Mucosa of rectum (tissue), 2 donors: ENCODE data around the gene PAX7.

ENCODE experiments used
- H3K27ac ChIP-seq, 2 donors: one replicate each; pipeline ENCODE4 v1.7.0; 2013; ENCODE audit warnings: inconsistent platforms in 2 of 2, low read depth in 2 of 2, low read length in 2 of 2
- H3K27me3 ChIP-seq, 2 donors: one replicate each; pipeline ENCODE4 v1.7.0; 2013; ENCODE audit warnings: low read length in 2 of 2; ENCODE audit not compliant: control insufficient read depth in 2 of 2, insufficient read depth in 2 of 2
- H3K36me3 ChIP-seq, 2 donors: one replicate each; pipeline ENCODE4 v1.7.0; 2013; ENCODE audit warnings: low read length in 2 of 2; ENCODE audit not compliant: control insufficient read depth in 2 of 2, insufficient read depth in 2 of 2
- H3K4me1 ChIP-seq, 2 donors: one replicate each; pipeline ENCODE4 v1.7.0; 2013; ENCODE audit warnings: low read length in 2 of 2, mild to moderate bottlenecking in 1 of 2; ENCODE audit not compliant: control insufficient read depth in 2 of 2, insufficient read depth in 2 of 2
- H3K4me3 ChIP-seq, 2 donors: one replicate each; pipeline ENCODE4 v1.7.0; 2013; ENCODE audit warnings: low read length in 2 of 2
- H3K9ac ChIP-seq, 2 donors: one replicate each; pipeline ENCODE4 v1.7.0; 2013; ENCODE audit warnings: low read length in 2 of 2, low read depth in 1 of 2, mild to moderate bottlenecking in 1 of 2
- H3K9me3 ChIP-seq, 2 donors: one replicate each; pipeline ENCODE4 v1.7.0; 2013; ENCODE audit warnings: low read length in 2 of 2; ENCODE audit not compliant: control insufficient read depth in 2 of 2
- donor health status: healthy.
- donor health status: Normal muscosa, but diverticular disease.

The PAX7 gene

DNA sequence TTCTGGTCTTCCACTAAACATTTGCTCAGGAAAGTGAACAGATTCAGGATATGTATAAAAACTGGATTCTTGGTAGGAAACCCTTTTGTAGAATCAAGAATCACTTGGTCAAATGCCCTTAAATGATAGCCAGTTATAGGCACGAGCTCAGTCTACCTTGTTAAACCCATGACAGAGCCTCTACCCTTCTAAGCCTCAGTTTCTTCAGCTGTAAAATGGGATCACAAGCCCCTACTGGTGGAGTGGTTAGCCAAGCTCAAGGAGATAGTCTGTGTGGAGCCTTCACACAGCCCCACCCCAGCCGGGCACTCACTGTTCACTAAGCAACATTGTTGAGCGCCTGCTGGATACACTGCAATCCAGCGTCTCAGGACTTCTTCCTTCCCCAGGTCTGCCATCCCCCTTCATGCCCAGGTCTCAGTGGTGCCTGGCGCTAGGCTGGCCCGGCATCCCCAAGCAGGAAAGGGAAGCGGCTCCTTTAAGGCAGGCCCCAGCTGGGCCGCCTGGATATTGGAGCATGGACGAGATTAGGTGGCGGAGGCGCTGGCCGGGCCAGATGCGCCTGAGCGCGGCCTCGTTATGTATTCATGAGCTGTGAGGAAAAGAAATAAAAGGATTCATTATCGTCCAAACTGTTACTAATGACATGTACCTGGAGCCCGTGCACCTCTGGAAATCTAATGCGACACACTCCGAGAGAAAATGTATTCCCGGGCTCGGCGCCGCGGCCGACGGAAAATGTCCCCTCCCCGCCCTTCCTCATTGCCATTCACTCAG lies 153.2 kb downstream of the PAX7 start:
- Histone ChIP-seq H3K36me3 (no peaks in the 10 kb centered on the region), H3K9me3 (no peaks in the 10 kb centered on the region), H3K4me1 (no peaks in the 10 kb centered on the region), H3K9ac (no peak overlapping the region), H3K4me3 (no peak overlapping the region), H3K27ac (no peak overlapping the region), H3K27me3 (peaks cover 18 to 29% of the 10 kb centered on the region in 2 donors)

DNA sequence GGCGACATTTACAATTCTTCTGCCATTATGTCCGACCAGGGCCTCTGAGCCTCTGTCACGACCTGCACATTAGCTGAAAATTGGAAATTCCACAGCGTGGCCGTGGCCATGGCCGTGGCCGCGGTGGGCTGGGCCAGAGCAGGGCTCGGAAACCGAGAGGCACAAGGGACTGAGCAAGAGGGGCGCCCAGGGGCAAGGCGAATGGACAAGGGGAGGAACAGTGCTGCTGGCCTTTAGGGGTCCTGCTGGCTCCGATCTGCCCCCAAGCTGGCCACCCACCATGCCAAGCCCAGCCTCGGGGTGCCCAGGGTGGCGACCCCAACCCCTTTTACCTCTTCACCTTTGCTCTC lies 153.8 kb downstream of the PAX7 start:
- H3K27ac ChIP-seq: no peak overlapping the region
- H3K9ac ChIP-seq: no peak overlapping the region
- no peaks in the 10 kb centered on the region for H3K4me1 ChIP-seq
- H3K36me3 ChIP-seq: no peaks in the 10 kb centered on the region
- no peak overlapping the region for H3K4me3 ChIP-seq
- H3K27me3 ChIP-seq: peaks cover 18 to 28% of the 10 kb centered on the region in 2 donors
- no peaks in the 10 kb centered on the region for H3K9me3 ChIP-seq

DNA sequence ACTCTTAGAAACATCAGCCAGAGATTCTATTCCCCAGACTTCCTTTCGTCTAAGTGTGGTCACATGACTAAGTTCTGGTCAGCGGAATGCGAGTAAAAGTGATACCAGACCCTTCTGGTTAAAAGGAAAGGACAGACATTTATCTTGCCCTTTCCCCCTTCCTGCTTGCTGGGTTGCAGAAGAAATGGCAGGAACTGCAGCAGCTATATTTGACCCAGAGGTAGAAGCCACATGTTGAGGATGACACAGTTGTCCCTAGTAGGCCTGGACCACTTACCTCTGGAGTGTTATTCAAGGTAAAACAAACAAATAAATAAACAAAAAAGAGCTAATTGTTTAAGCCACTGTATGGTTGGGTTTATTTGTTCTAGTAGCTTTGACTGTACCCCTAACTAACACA lies 155.5 kb downstream of the PAX7 start:
- Histone ChIP-seq H3K27ac (no peak overlapping the region), H3K4me3 (no peak overlapping the region), H3K4me1 (no peaks in the 10 kb centered on the region), H3K27me3 (peaks cover 19 to 29% of the 10 kb centered on the region in 2 donors), H3K36me3 (no peaks in the 10 kb centered on the region), H3K9me3 (no peaks in the 10 kb centered on the region), H3K9ac (no peak overlapping the region)

DNA sequence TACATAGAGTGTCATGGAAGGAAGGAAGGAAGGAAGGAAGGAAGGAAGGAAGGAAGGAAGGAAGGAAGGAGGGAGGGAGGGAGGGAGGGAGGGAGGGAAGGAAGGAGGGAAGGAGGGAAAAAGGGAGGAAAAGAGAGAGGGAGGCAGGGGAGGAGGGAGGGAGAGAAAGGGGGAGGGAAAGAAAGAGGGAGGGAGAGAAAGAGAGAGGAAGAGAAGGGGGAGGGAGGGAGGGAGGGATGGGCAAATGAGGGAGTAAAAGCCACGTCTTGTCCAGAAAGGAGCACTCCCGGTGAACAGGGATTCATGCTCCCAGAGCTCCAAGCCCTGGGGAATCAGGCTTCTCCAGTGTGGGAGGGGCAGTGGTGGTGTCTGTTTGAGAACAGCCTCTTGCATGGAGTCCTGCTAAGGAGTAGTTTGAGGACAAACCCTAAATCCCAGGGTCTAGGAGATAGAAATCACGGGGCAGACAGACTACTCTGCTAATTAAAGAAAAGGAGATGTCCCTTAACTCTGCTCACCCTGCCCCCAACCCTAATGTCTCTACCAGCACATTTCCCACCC lies 157.3 kb downstream of the PAX7 start:
- Histone ChIP-seq H3K9me3 (peaks cover 0 to 3% of the 10 kb centered on the region in 2 donors), H3K9ac (no peak overlapping the region), H3K4me1 (no peaks in the 10 kb centered on the region), H3K4me3 (no peak overlapping the region), H3K36me3 (no peaks in the 10 kb centered on the region), H3K27me3 (peaks cover 17 to 25% of the 10 kb centered on the region in 2 donors), H3K27ac (no peak overlapping the region)

DNA sequence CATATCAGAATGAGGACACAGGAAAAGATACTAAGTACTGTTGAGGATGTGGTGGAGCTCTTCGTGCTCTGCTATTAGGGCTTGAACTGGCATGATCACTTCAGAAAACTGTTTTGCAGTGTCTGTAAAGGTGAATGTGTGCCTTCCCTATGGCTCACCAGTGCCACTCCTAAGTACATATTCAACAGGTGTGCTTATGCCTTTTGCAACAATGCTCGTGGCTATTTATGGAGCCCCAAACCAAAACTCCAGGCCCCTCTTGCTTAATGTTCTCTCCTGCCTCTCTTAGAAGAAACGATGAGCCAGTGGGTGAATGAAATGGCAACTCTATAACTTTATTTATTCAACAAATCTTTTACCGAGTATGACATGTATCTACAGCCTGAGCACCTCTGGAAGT lies 158.6 kb downstream of the PAX7 start:
- no peak overlapping the region for H3K9ac ChIP-seq
- no peaks in the 10 kb centered on the region for H3K36me3 ChIP-seq
- H3K27ac ChIP-seq: no peak overlapping the region
- peaks cover 7 to 16% of the 10 kb centered on the region in 2 donors for H3K27me3 ChIP-seq
- H3K4me1 ChIP-seq: no peaks in the 10 kb centered on the region
- H3K4me3 ChIP-seq: no peak overlapping the region
- H3K9me3 ChIP-seq: peaks cover 0 to 3% of the 10 kb centered on the region in 2 donors

DNA sequence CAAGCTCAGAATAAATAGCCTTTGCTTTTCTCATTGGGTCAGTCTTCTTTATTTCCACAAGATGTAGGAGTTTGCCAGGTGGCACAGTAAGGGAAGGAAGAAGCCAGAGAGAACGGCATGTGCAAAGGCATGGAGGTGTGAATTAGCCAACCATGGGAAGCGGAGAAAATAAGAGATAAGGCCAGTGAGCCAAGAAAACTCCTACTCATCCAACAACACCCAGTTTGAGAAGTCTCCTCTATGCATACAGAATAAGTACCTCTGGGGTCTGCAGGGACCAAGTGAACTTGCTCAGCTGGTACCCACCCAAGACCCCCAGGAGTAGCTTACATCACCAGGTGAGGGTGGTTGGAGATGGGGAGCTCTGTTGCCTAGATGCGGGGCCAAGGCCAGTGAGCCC lies 162.1 kb downstream of the PAX7 start:
- Histone ChIP-seq H3K27me3 (peaks cover 5% of the 10 kb centered on the region in 2 donors), H3K4me1 (no peaks in the 10 kb centered on the region), H3K9me3 (peaks cover 0 to 3% of the 10 kb centered on the region in 2 donors), H3K4me3 (no peak overlapping the region), H3K27ac (no peak overlapping the region), H3K36me3 (no peaks in the 10 kb centered on the region), H3K9ac (no peak overlapping the region)

DNA sequence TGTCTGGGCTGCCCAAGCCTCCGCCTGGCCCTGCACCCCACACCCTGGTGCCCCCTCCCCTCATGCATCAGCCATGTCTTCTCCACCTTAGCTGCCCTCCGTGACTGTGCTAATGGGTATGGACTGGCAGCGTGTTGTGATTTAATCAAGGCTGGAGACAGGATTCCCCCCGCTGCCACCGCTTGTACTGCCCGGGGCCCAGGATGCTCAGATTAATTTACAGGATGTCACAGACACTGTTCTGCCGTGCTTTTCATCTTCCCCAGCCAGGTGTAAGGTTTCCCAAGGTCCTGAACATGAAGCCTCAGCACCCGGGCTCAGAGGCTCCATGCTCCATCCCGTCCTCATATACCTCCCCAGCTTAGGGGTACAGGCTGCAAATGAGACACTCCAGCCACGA lies 162.5 kb downstream of the PAX7 start:
- Histone ChIP-seq H3K4me1 (no peaks in the 10 kb centered on the region), H3K9ac (no peak overlapping the region), H3K9me3 (peaks cover 0 to 3% of the 10 kb centered on the region in 2 donors), H3K27me3 (peaks cover 5% of the 10 kb centered on the region in 2 donors), H3K27ac (no peak overlapping the region), H3K36me3 (no peaks in the 10 kb centered on the region), H3K4me3 (no peak overlapping the region)

DNA sequence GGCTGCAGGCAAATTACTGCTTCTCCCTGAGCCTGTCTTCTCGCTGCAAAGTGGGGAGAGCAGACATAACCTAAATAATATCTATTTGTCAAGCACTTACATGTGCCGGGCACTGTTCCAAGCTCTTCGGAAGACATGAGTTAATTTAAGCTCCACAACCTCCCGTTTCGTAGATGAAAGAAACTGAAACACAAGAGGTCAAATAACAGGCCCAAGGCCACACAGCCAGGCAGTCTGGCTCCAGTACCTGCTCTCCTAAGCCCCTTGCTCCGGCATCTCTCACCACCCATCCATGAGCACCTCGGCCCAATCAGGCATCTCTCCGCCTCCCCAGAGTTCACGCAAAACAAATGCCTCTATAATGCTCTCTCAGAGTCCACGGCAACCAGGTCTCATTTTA lies 163.4 kb downstream of the PAX7 start:
- Histone ChIP-seq H3K27ac (no peak overlapping the region), H3K4me1 (no peaks in the 10 kb centered on the region), H3K36me3 (no peaks in the 10 kb centered on the region), H3K27me3 (peaks cover 4 to 5% of the 10 kb centered on the region in 2 donors), H3K9ac (no peak overlapping the region), H3K9me3 (peaks cover 0 to 3% of the 10 kb centered on the region in 2 donors), H3K4me3 (no peak overlapping the region)

DNA sequence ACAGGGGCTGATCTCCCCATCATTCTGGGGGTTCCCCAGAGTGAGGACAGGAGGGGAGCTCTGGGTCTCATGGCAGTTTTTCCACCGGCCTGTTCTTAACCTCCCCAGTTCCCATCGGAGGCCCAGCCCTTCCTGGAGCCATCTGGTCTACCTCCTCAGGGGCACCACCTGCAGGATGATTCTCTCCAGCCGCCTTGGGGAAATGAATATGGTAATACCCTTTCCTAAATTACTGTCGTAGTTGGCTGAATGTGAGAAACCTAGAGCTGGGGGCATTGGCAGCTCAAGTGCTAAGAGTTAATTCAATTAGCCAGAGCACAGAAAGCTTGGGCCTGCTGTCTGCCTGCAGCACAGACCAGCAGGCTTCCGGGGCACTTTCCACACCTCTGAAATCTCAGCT lies 163.9 kb downstream of the PAX7 start:
- Histone ChIP-seq H3K9ac (no peak overlapping the region), H3K27ac (no peak overlapping the region), H3K36me3 (no peaks in the 10 kb centered on the region), H3K9me3 (peaks cover 0 to 3% of the 10 kb centered on the region in 2 donors), H3K4me1 (no peaks in the 10 kb centered on the region), H3K4me3 (no peak overlapping the region), H3K27me3 (peaks cover 3 to 5% of the 10 kb centered on the region in 2 donors)

DNA sequence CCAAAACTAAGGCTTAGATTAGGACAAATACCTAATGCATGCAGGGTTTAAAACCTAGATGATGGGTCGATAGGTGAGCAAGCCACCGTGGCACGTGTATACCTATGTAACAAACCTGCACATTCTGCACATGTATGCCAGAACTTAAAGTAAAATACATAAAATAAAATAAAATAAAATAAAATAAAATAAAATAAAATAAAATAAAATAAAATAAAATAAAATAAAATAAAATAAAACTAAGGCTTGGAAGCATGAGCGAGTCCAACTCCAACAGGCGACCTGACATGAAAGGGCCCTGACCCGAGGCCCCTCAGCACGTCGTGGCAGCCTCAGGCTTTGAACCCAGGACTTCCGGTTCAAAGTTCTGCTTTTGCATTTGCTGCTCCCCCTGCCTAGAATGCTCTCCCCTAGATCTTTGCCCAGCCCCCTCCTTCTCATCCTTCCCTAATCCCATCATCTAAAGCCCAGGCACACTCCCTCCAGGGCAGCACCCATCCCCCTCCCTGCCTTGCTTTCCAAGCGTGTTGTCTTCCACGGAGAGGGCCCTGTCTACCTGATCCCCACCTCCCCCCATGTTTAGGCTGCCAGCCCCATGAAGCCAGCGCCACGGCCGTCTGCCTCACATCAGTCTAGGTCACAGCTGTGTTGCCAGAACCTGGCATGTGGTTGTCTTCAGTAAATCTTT lies 164.5 kb downstream of the PAX7 start:
- no peak overlapping the region for H3K27ac ChIP-seq
- peaks cover 0 to 3% of the 10 kb centered on the region in 2 donors for H3K9me3 ChIP-seq
- no peak overlapping the region for H3K4me3 ChIP-seq

More for the DNA sequence above, 164.5 kb downstream of the PAX7 start:
- Histone ChIP-seq H3K36me3 (no peaks in the 10 kb centered on the region), H3K27me3 (peaks cover 3 to 5% of the 10 kb centered on the region in 2 donors), H3K4me1 (no peaks in the 10 kb centered on the region), H3K9ac (no peak overlapping the region)
